ENCODE data around the gene ZNF865.

Gene ZNF865

GRCh38 chr19:55650602-55651230 lies 45.3 kb downstream of the ZNF865 start:
- H2AFZ ChIP-seq (ENCODE audit: low read length), result no peak overlapping the region
- no peaks in the 10 kb centered on the region for H3K27me3 ChIP-seq (replicated peaks; ENCODE audit: insufficient read depth, low read length)
- H3K9me2 ChIP-seq (replicated peaks; ENCODE audit: insufficient read depth, low read length), result no peaks in the 10 kb centered on the region
- no peak overlapping the region for H3K4me3 ChIP-seq (ENCODE audit: low read length)
- TF ChIP-seq EZH2 (optimal IDR thresholded peaks at IDR 0.05; ENCODE audit: low read depth, low read length) (no peak), CTCF (IDR thresholded peaks at IDR 0.05; ENCODE audit: low read length) (no peak), EZH2phosphoT487 (IDR thresholded peaks at IDR 0.05; ENCODE audit: low read length) (no peak)
- peaks cover 9% of the 10 kb centered on the region for H3K79me2 ChIP-seq (ENCODE audit: low read length)
- no peak overlapping the region for H3K27ac ChIP-seq (ENCODE audit: low read length)
- H3K9me3 ChIP-seq (replicated peaks; ENCODE audit: insufficient read depth, low read length), result no peaks in the 10 kb centered on the region
- peaks cover under 1% of the 10 kb centered on the region; the same call in 1 of the 2 replicates for H4K20me1 ChIP-seq (ENCODE audit: insufficient read depth, low read length)
- peaks cover 10% of the 10 kb centered on the region for H3F3A ChIP-seq (ENCODE audit: insufficient read depth, low read length)
- H3K36me3 ChIP-seq (replicated peaks; ENCODE audit: insufficient read depth, low read length), result no peaks in the 10 kb centered on the region
- H3K9ac ChIP-seq (ENCODE audit: low read length), result no peak overlapping the region
- H3K4me1 ChIP-seq (ENCODE audit: low read length), result no peaks in the 10 kb centered on the region
- H3K4me2 ChIP-seq (ENCODE audit: low read depth, low read length), result no peak overlapping the region
- no peak for DNase-seq

GRCh38 chr19:55651236-55651635 lies 45.8 kb downstream of the ZNF865 start:
- Histone ChIP-seq H3K4me2 (ENCODE audit: low read depth, low read length) (no peak overlapping the region), H2AFZ (ENCODE audit: low read length) (no peak overlapping the region), H3K79me2 (ENCODE audit: low read length) (peaks cover 13% of the 10 kb centered on the region), H3K4me3 (ENCODE audit: low read length) (no peak overlapping the region), H4K20me1 (ENCODE audit: insufficient read depth, low read length) (peaks cover 6% of the 10 kb centered on the region; the same call in 1 of the 2 replicates), H3K27me3 (replicated peaks; ENCODE audit: insufficient read depth, low read length) (no peaks in the 10 kb centered on the region), H3K27ac (ENCODE audit: low read length) (no peak overlapping the region), H3K4me1 (ENCODE audit: low read length) (0 out of 2 replicates have a peak, but pooled peaks cover 3% of the 10 kb centered on the region), H3K9me3 (replicated peaks; ENCODE audit: insufficient read depth, low read length) (no peaks in the 10 kb centered on the region), H3F3A (ENCODE audit: insufficient read depth, low read length) (peaks cover 10% of the 10 kb centered on the region), H3K9me2 (replicated peaks; ENCODE audit: insufficient read depth, low read length) (no peaks in the 10 kb centered on the region), H3K9ac (ENCODE audit: low read length) (no peak overlapping the region), H3K36me3 (replicated peaks; ENCODE audit: insufficient read depth, low read length) (no peaks in the 10 kb centered on the region)
- no peak for TF ChIP-seq EZH2 (optimal IDR thresholded peaks at IDR 0.05; ENCODE audit: low read depth, low read length)
- no peak for TF ChIP-seq CTCF (IDR thresholded peaks at IDR 0.05; ENCODE audit: low read length)
- TF ChIP-seq EZH2phosphoT487 (IDR thresholded peaks at IDR 0.05; ENCODE audit: low read length), result no peak
- DNase-seq, result no peak

- Histone ChIP-seq H3K9me2 (replicated peaks; ENCODE audit: insufficient read depth, low read length) (no peaks in the 10 kb centered on the region), H3K4me2 (ENCODE audit: low read depth, low read length) (no peak overlapping the region), H4K20me1 (ENCODE audit: insufficient read depth, low read length) (peaks cover 19% of the 10 kb centered on the region), H3K36me3 (replicated peaks; ENCODE audit: insufficient read depth, low read length) (no peaks in the 10 kb centered on the region), H3K4me3 (ENCODE audit: low read length) (no peak overlapping the region), H2AFZ (ENCODE audit: low read length) (no peak overlapping the region), H3K4me1 (ENCODE audit: low read length) (peaks cover 16% of the 10 kb centered on the region; the same call in 1 of the 2 replicates), H3K9me3 (replicated peaks; ENCODE audit: insufficient read depth, low read length) (no peaks in the 10 kb centered on the region), H3K9ac (ENCODE audit: low read length) (no peak overlapping the region), H3K27ac (ENCODE audit: low read length) (no peak overlapping the region), H3K79me2 (ENCODE audit: low read length) (peaks cover 26% of the 10 kb centered on the region), H3F3A (ENCODE audit: insufficient read depth, low read length) (peaks cover 5% of the 10 kb centered on the region; the same call in 1 of the 2 replicates), H3K27me3 (replicated peaks; ENCODE audit: insufficient read depth, low read length) (no peaks in the 10 kb centered on the region)
- no peak for DNase-seq
- TF ChIP-seq EZH2 (optimal IDR thresholded peaks at IDR 0.05; ENCODE audit: low read depth, low read length), result no peak
- TF ChIP-seq CTCF (IDR thresholded peaks at IDR 0.05; ENCODE audit: low read length), result no peak
- no peak for TF ChIP-seq EZH2phosphoT487 (IDR thresholded peaks at IDR 0.05; ENCODE audit: low read length)
These were observed 47.1 kb downstream of the ZNF865 start for GRCh38 chr19:55652311-55653128.
